Kidney epithelial cell (primary cell): ENCODE measurements around the gene MAP2K4. TPM values are rescaled to one million over a fixed set of nuclear protein-coding genes. Genes with fewer than 3 reads are reported as not detected.

Experiments used
- DNase-seq: peaks from one replicate; pipeline ENCODE4 v3.0.0-alpha.2; 2010; ENCODE audit warnings: low read depth
- H3K27me3 ChIP-seq: 2 replicates; pipeline ENCODE4 v1.6.0; 2011; ENCODE audit warnings: low read length; ENCODE audit not compliant: control insufficient read depth, insufficient read depth
- H3K36me3 ChIP-seq: 2 replicates; pipeline ENCODE4 v1.5.1; 2011; ENCODE audit warnings: low read length; ENCODE audit not compliant: control insufficient read depth, insufficient read depth
- H3K4me3 ChIP-seq: 2 replicates; pipeline ENCODE4 v1.5.1; 2011; ENCODE audit warnings: low read depth, mild to moderate bottlenecking, control low read depth, low read length
- total RNA-seq: library from RNA; depleted of rRNA; stranded (reverse); fragments of >200 nt; gene quantifications from 2 replicates; pipeline ENCODE4 v1.2.3, GENCODE V29; 2015
- TF ChIP-seq, protein P1 (sequence below): IDR thresholded peaks from 2 replicates; pipeline ENCODE4 v1.5.1; 2011; ENCODE audit warnings: mild to moderate bottlenecking, moderate library complexity, low read length, control low read depth, inconsistent platforms; ENCODE audit not compliant: insufficient read depth, poor library complexity, severe bottlenecking

The MAP2K4 gene
- total RNA-seq, 1 donor from 2014 or later, result 21.6 TPM

DNA sequence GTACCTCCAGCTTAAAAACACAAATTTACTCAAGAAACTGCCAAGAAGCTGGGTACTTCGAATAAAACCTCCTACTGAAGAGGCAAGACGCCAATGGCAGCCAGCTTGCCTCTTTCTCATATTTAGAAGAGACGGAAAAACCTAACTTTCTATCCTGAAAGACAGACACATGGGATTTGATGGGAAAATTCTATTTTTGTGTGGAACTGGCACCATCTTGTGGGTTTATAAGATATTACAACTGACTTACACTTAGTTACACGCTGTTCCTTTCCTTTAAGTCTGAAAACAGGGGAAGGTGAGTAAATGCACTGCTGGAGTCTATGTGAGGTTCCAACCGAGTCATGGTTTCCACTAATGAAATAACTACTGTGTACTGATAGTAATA lies 33.7 kb upstream of the MAP2K4 start:
- DNase-seq, result no peak
- H3K4me3 ChIP-seq, result no peak overlapping the region
- peaks cover 2% of the 10 kb centered on the region for H3K36me3 ChIP-seq
- TF ChIP-seq, protein P1, sequence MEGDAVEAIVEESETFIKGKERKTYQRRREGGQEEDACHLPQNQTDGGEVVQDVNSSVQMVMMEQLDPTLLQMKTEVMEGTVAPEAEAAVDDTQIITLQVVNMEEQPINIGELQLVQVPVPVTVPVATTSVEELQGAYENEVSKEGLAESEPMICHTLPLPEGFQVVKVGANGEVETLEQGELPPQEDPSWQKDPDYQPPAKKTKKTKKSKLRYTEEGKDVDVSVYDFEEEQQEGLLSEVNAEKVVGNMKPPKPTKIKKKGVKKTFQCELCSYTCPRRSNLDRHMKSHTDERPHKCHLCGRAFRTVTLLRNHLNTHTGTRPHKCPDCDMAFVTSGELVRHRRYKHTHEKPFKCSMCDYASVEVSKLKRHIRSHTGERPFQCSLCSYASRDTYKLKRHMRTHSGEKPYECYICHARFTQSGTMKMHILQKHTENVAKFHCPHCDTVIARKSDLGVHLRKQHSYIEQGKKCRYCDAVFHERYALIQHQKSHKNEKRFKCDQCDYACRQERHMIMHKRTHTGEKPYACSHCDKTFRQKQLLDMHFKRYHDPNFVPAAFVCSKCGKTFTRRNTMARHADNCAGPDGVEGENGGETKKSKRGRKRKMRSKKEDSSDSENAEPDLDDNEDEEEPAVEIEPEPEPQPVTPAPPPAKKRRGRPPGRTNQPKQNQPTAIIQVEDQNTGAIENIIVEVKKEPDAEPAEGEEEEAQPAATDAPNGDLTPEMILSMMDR, result peak; percentile 39
- H3K27me3 ChIP-seq, result no peaks in the 10 kb centered on the region

DNA sequence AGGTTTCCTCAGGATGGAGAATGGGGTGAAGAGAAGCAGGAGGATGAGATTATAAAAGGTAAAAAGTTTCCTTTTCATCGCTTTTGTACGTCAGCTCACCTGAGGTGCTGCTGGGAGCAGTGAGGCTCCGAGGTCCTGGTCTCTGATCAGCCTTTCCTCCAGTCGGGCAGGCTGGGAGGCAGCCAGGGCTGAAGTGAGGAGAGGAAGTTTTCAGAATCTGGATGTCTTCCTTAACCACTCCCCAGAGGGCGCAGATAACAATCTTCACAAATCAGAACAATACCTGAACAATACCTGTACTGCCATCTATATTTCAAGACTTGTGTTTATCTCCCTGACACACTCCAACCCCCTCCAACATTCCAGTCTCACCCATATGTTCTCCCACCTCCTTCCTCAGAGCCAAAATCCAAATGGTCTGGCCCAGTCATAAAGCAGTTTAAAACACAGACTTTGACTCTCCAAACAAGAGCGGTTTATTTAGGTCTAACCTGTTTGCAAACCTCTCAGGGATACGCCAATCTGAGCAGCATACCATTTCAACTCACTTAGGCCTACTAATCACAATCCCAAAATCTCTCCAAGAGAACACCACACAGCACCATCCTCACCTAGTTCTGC lies 30.2 kb upstream of the MAP2K4 start:
- peaks cover 2% of the 10 kb centered on the region for H3K36me3 ChIP-seq
- H3K4me3 ChIP-seq, result no peak overlapping the region
- DNase-seq, result no peak
- no peaks in the 10 kb centered on the region for H3K27me3 ChIP-seq
- TF ChIP-seq, protein P1, result no peak

DNA sequence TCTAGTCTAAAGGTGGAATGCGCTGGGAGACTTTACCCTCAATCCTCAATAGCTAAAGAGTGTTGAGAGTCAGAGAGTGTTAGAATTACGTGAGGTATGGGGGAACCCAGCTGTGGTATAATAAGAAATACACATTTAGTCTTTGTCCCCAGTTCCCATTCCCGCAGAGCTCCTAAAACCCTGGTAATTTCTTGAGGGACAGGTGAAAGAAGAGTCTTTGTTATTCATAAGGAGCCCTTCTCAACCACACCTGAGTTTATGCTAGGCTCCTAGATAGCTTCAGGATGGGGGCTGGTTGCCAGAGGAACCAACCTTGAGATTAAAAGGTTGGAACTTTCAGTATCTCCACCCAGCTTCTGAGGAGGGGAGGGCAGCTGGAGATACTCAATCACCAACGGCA lies 29.2 kb upstream of the MAP2K4 start:
- TF ChIP-seq, protein P1, result no peak
- no peak for DNase-seq
- H3K27me3 ChIP-seq, result no peaks in the 10 kb centered on the region
- H3K4me3 ChIP-seq, result no peak overlapping the region
- H3K36me3 ChIP-seq, result peaks cover 2% of the 10 kb centered on the region

DNA sequence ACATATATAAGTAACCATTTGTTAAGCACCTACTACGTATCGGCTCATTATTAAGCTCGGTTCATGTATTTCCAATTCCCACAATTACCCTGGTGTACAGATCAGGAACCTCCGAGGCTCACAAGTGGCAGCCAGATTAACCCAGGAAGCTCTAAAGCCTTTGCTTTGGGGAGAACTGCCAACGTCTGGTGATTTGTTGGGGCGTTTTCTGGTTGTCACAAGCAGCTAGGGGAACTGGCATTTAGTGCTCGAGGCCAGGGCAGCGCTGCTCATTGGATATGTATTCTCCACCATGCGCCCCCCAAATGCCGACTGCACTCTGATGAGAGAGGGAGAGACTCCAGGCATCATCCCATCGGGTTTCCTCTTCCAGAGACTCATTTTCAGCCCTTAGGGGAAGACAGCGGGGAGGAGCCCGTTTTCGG lies 23.9 kb upstream of the MAP2K4 start:
- peak overlapping the region; percentile 68 for H3K4me3 ChIP-seq
- TF ChIP-seq, protein P1, result peak; percentile 1
- H3K27me3 ChIP-seq, result no peaks in the 10 kb centered on the region
- no peaks in the 10 kb centered on the region for H3K36me3 ChIP-seq
- no peak for DNase-seq

DNA sequence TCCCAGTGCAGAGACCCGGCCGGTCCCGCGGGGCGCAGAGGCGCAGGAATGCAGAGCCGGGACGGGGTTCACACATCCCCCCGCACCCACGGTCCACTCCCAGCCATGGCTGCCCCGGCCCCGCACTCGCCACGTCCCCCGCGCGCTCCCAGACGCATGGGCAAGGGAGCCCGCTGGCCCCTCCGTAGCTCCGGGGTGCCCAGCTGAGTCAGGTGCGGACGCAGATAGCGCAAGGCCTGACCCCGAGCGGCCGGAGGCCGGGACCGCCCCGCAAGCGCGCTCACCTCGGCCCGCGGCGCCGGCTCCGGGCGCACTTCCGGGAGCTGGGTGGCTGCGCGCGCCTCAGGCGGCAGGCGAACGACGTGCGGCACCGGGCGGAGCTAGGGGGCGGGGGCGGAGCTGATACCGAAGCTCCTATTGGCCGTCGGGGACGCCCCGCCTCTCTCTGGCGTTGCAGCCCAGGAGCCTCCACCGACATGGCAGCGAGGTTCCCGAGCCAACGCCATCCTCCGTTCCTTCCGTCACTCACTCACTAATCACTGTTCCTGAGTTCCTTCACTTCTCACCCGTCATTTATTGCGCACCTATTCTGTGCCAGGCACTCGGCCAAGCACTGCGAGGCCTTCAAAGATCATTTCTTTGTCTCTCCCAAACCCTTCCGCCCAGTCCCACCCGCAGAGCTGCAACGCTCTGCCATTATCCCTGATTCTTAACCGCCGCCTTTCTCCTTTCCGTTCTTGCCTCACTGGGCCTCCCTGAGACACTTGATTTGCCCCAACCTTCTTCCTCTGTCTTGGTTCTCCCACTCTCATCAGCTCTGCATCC lies 23.3 kb upstream of the MAP2K4 start, which contains the start of gene ZNF18:
ZNF18 (minus strand) TSS at position 329 of the 825 bp plus-strand sequence. CDS start 4,646 bp downstream, outside the sequence.
- TF ChIP-seq, protein P1, result no peak
- Histone ChIP-seq H3K27me3 (no peaks in the 10 kb centered on the region), H3K4me3 (peak within 1 kb of the TSS; percentile 68), H3K36me3 (no peaks in the 10 kb centered on the region)
- DNase-seq, result peak; percentile 77
